Nucleus accumbens (tissue), 56 donors: ENCODE results near the gene FBXO4.

Experiments used
- DNase-seq, 56 donors: peaks; one replicate each; lab custom pipeline; 2025; lab: John Stamatoyannopoulos, UW

FBXO4 gene, protein sequence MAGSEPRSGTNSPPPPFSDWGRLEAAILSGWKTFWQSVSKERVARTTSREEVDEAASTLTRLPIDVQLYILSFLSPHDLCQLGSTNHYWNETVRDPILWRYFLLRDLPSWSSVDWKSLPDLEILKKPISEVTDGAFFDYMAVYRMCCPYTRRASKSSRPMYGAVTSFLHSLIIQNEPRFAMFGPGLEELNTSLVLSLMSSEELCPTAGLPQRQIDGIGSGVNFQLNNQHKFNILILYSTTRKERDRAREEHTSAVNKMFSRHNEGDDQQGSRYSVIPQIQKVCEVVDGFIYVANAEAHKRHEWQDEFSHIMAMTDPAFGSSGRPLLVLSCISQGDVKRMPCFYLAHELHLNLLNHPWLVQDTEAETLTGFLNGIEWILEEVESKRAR

GRCh38 chr5:41924872-41925554, at the start of gene FBXO4:
TSS of gene FBXO4 (plus strand) at chr5:41925281. CDS start at chr5:41925310, 29 bp downstream.
- peak; percentile 3 to 87 (median 73) for DNase-seq

- peak in 3 of 56 donors; percentile 6 to 40 (median 7) for DNase-seq
Measured at GRCh38 chr5:41876678-41877077, 48.4 kb upstream of the FBXO4 start.

DNA sequence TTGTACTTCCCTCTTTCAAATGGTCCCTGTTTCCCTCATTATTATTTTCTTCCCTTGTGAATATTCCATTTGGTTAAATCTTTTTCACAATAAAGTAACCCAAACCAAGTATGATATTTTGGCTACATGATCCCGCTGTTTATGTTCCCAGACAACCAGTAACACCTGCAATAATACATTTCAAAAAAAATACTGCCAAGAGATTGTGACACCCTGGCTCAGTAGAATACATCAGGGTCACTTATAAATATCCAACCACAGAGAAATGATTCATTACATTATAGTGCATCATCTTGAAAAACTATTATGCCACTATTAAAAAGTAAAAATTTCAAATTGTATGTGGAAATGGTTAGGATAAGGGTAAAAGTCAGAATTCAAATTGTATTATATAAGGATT, 47.7 kb upstream of the FBXO4 start:
- no peak for DNase-seq

GRCh38 chr5:41878173-41878572, 46.9 kb upstream of the FBXO4 start:
- DNase-seq = no peak

DNA sequence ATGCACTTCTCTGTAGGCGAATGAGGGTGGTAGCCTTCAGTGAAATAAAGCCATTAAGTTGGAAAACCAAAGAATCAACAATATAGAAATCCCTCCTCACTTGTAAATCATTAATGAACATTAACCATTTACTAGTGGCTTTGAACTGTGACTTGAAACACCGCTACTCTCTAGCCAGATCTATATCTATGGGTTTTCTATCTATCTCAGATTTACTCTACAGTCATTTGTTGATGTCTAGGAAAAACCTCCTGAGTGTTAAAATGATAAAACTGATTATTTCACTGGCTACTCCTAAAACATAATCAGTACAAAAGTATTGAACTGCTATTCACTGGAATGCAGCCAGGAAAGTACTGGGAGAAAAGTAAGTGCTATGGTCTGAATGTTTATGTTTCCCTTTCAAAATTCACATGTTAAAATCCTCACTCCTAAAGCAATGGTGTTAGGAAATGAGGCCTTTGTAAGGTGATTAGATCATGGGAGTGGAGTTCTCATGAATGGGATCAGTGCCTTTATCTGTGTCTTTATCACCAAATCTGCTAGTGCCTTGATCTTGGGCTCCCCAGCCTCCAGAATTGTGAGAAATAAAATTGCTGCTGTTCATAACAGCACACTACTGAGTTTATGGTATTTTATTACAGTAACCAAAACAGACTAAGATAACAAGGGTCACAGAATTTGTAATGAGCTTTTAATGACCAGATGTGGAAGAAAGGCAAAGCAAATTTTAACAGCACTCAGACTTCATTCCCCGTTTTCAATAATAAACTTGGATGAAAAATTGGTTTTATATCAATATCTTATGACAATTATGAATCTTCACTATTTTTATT, 46.2 kb upstream of the FBXO4 start:
- DNase-seq = no peak

- no peak for DNase-seq
Measured at GRCh38 chr5:41882765-41883164, 42.3 kb upstream of the FBXO4 start.

GRCh38 chr5:41883243-41883642, 41.8 kb upstream of the FBXO4 start:
- no peak for DNase-seq

- no peak for DNase-seq
Measured at GRCh38 chr5:41883936-41884335, 41.1 kb upstream of the FBXO4 start.

- no peak for DNase-seq
Measured at GRCh38 chr5:41885286-41885685, 39.8 kb upstream of the FBXO4 start.

GRCh38 chr5:41891066-41891707, 33.9 kb upstream of the FBXO4 start:
- DNase-seq = no peak

DNA sequence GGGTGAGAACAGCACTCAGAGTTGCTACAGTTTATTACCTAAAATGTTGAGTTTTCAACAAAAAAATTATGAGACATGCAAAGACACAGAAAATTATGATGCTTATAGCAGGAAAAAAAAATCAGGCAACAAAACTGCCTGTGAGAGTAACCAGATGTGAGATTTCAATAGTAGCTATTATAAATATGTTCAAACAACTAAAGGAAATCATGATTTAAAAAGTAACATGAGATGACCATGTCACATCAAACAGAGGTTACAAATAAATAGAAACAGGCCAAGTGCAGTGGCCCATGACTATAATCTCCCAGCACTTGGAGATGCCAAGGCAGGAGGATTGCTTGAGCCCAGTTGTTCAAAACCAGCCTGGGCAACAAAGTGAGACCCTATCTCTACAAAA, 33.0 kb upstream of the FBXO4 start:
- DNase-seq = no peak

DNA sequence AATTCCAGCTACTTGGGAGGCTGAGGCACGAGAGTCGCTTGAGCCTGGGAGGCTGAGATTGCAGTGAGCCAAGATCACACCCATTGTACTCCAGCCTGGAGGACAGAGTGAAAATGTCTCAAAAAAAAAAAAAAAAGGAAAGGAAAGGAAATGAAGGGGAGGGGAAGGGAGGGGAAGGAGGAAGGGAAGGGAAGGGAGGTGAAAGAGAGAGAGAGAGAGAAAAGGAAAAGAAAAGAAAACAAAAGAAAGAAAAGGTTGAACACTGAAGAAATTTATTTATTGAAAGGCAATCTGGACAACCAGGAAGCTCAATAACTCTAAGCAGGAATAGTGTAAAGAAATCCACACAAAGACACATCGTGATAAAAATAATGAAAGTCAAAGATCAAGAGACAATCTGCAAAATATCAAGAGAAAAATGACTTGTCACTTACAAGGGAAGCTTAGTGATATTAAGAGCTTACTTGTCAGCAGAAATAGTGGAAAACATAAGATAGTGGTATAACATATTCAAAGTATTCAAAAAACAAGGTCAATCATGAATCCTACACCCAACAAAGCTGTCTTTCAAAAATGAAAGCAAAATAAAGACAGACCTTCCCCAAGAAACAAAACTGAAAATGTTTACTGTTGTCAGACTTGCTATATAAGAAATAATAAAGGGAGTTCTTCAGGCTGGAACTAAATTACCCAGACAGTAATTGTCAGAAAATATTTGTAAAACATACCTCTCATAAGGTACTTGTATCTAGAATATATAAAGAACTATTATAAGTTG, 31.8 kb upstream of the FBXO4 start:
- DNase-seq = no peak

DNA sequence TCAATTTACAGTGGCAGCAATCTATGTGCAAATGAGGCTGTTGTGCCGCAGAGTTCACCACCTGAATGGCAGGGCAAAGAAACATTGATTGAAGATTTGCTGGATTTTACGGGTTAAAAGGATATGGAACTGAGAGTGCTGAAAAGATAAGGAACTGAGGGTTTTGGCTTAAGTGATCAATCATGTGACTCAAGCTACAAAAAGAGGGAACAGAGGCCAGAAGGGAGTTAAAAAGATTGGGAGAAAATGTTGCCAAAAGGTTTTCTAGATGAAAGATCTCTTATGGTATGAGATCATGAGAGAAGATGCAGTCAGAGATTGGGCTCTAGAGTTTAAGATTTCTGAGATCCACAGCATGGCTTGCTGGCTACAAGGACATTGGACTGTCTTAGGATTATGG, 28.9 kb upstream of the FBXO4 start:
- no peak for DNase-seq

GRCh38 chr5:41903382-41903891, 21.6 kb upstream of the FBXO4 start:
- DNase-seq = peak in 1 of 56 donors; percentile 24

GRCh38 chr5:41903892-41904799, 20.9 kb upstream of the FBXO4 start, which contains the start of gene RIMOC1:
TSS of gene RIMOC1 (plus strand) at chr5:41904344. CDS start at chr5:41904368, 24 bp downstream.
- DNase-seq = peak; percentile 94 to 100 (median 99)

GRCh38 chr5:41906151-41906550, 18.9 kb upstream of the FBXO4 start:
- no peak for DNase-seq

GRCh38 chr5:41908374-41909079, 16.6 kb upstream of the FBXO4 start:
- no peak for DNase-seq

GRCh38 chr5:41918105-41918504, 7.0 kb upstream of the FBXO4 start:
- no peak for DNase-seq
